Fibroblast of upper back skin (primary cell): Measurements from ENCODE around the gene CLGN.

Experiments
- DNase-seq: peaks from one replicate; pipeline ENCODE4 v3.0.0-alpha.2; 2013

The CLGN gene

GRCh38 chr4:140374130-140374477 is 53.3 kb downstream of the CLGN start:
- DNase-seq, result no peak

GRCh38 chr4:140373328-140374129 is 53.9 kb downstream of the CLGN start, which contains the start of gene SCOC:
TSS of gene SCOC (plus strand) at chr4:140373646. CDS start at chr4:140379171, 5,525 bp downstream.
- peak; percentile 99 for DNase-seq

- DNase-seq, result no peak
These were observed 54.6 kb downstream of the CLGN start for GRCh38 chr4:140372751-140373327.

GRCh38 chr4:140368686-140369085 is 58.8 kb downstream of the CLGN start:
- no peak for DNase-seq

GRCh38 chr4:140367738-140368137 is 59.7 kb downstream of the CLGN start:
- DNase-seq, result peak; percentile 57

GRCh38 chr4:140363558-140363957 is 63.9 kb downstream of the CLGN start:
- DNase-seq, result no peak

- no peak for DNase-seq
These were observed 64.4 kb downstream of the CLGN start for GRCh38 chr4:140363051-140363450.

- DNase-seq, result no peak
These were observed 66.3 kb downstream of the CLGN start for GRCh38 chr4:140361099-140361498.

- DNase-seq, result peak; percentile 75
These were observed 67.7 kb downstream of the CLGN start for GRCh38 chr4:140359562-140360427.

- DNase-seq, result no peak
These were observed 69.2 kb downstream of the CLGN start for GRCh38 chr4:140358281-140358680.

- DNase-seq, result no peak
These were observed 69.6 kb downstream of the CLGN start for GRCh38 chr4:140357868-140358267.

GRCh38 chr4:140355288-140355687 is 72.2 kb downstream of the CLGN start:
- no peak for DNase-seq

GRCh38 chr4:140353786-140354185 is 73.7 kb downstream of the CLGN start:
- DNase-seq, result no peak

- DNase-seq, result no peak
These were observed 76.1 kb downstream of the CLGN start for GRCh38 chr4:140351093-140352075.

GRCh38 chr4:140349816-140350215 is 77.6 kb downstream of the CLGN start:
- no peak for DNase-seq

- DNase-seq, result no peak
These were observed 81.3 kb downstream of the CLGN start for GRCh38 chr4:140346136-140346535.

GRCh38 chr4:140344621-140345020 is 82.8 kb downstream of the CLGN start:
- DNase-seq, result no peak

GRCh38 chr4:140344101-140344500 is 83.3 kb downstream of the CLGN start:
- DNase-seq, result peak; percentile 5

GRCh38 chr4:140343303-140343702 is 84.1 kb downstream of the CLGN start:
- DNase-seq, result no peak

- DNase-seq, result no peak
These were observed 84.8 kb downstream of the CLGN start for GRCh38 chr4:140342620-140343019.
